ENCODE data around the gene CPN2. TPM values are rescaled to one million over a fixed set of nuclear protein-coding genes. Genes with fewer than 3 reads are reported as not detected.

The CPN2 gene
- total and polyA plus RNA-seq, 2 of the 8 experiments (the other 6 are each of a cell fraction or from before 2014, with no cell fraction given) = 0.03 TPM; not detected in 1

DNA sequence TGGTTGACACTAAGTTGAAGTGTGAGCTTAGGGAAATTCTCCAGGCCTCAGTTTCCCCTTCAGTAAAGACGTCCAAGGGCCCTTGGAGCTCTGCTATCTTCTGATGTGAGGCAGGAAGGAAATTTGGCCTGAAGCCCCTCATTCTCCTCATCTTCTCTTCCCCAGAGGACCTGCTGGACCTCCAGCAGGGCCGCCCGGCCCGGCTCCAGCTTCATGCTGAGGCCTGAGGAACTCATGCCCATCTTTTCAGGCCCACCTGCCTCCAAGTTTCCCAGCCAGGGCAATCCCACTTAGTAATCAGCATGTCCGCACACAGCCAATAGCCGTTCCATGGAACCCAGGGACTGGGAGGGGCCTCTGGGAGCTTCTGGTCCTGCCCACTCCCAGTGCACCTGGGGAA lies 14.4 kb upstream of the CPN2 start:
- Histone ChIP-seq H2BK20ac (ENCODE audit: low read length) (no peak overlapping the region), H4K20me1 (replicated peaks in 1 of 2; ENCODE audit: control insufficient read depth in 1 of 2, insufficient read depth in 2 of 2, low read length in 2 of 2) (no peaks in the 10 kb centered on the region), H3K79me2 (ENCODE audit: control insufficient read depth in 1 of 2, insufficient read depth in 2 of 2, low read length in 2 of 2) (no peaks in the 10 kb centered on the region), H3K14ac (ENCODE audit: insufficient read length) (no peak overlapping the region), H2BK12ac (ENCODE audit: low read depth, low read length) (no peak overlapping the region), H3K9me3 (ENCODE audit: insufficient read depth in 2 of 2, low read depth in 1 of 2, low read length in 1 of 2) (no peaks in the 10 kb centered on the region), H4K5ac (ENCODE audit: insufficient read length, low read depth, low read length) (no peak overlapping the region), H3K23me2 (ENCODE audit: low read depth, low read length) (peaks cover 2% of the 10 kb centered on the region; the same call in 1 of the 2 replicates), H2BK15ac (ENCODE audit: low read length) (no peak overlapping the region), H2BK120ac (replicated peaks; ENCODE audit: low read depth, low read length) (no peak overlapping the region), H2AFZ (ENCODE audit: low read length) (no peak overlapping the region), H2BK5ac (ENCODE audit: low read depth, low read length) (no peak overlapping the region), H2AK5ac (ENCODE audit: low read depth, low read length) (no peak overlapping the region), H3K23ac (ENCODE audit: insufficient read length) (no peak overlapping the region), H3K36me3 (ENCODE audit: control insufficient read depth in 2 of 4, insufficient read depth in 4 of 4, low read length in 3 of 4) (no peaks in the 10 kb centered on the region), H3K4me1 (replicated peaks in 1 of 4; ENCODE audit: control insufficient read depth in 3 of 4, insufficient read depth in 4 of 4, low read length in 3 of 4) (peaks cover 3 to 18% (median 10%) of the 10 kb centered on the region in 4 experiments), H3K4me2 (ENCODE audit: insufficient read depth in 1 of 2, low read depth in 2 of 2, low read length in 2 of 2) (no peak overlapping the region), H3K79me1 (ENCODE audit: low read depth, low read length) (no peaks in the 10 kb centered on the region), H3K4ac (replicated peaks; ENCODE audit: insufficient read length, low read depth, low read length) (no peak overlapping the region), H4K91ac (replicated peaks; ENCODE audit: insufficient read length, low read length) (no peak overlapping the region), H3K18ac (ENCODE audit: extremely low read depth, low read length) (no peak overlapping the region), H3K27me3 (replicated peaks in 1 of 4; ENCODE audit: control insufficient read depth in 3 of 4, extremely low read depth in 1 of 4, insufficient read depth in 3 of 4, low read length in 3 of 4) (peaks cover 0 to 8% (median 3%) of the 10 kb centered on the region in 4 experiments; a peak in 4 of 7 replicates), H4K8ac (ENCODE audit: extremely low read depth, insufficient read depth, low read length) (no peak overlapping the region), H3K27ac (ENCODE audit: low read depth, low read length) (no peak overlapping the region), H3K4me3 (ENCODE audit: extremely low read depth in 1 of 4, insufficient read depth in 2 of 4, low read depth in 3 of 4, low read length in 4 of 4) (no peak overlapping the region), H3K9ac (replicated peaks in 1 of 4; ENCODE audit: extremely low read depth in 1 of 4, low read depth in 3 of 4, low read length in 3 of 4) (no peak overlapping the region), H3K56ac (replicated peaks; ENCODE audit: insufficient read length, low read depth, low read length) (no peak overlapping the region)
- CTCF ChIA-PET (ENCODE audit: partially characterized antibody) = interaction anchor here (0.6 to 18.9 kb wide), 5 partner anchors 11 to 136 kb away, joined by 3 to 344 read pairs (median 4); no protein-coding TSS in a partner anchor
- no peak for TF ChIP-seq KDM4A (IDR thresholded peaks at IDR 0.05; ENCODE audit: low read depth, low read length, severe bottlenecking)
- TF ChIP-seq SIRT6 (IDR thresholded peaks at IDR 0.05; ENCODE audit: low read length) = no peak
- TF ChIP-seq, protein P1, sequence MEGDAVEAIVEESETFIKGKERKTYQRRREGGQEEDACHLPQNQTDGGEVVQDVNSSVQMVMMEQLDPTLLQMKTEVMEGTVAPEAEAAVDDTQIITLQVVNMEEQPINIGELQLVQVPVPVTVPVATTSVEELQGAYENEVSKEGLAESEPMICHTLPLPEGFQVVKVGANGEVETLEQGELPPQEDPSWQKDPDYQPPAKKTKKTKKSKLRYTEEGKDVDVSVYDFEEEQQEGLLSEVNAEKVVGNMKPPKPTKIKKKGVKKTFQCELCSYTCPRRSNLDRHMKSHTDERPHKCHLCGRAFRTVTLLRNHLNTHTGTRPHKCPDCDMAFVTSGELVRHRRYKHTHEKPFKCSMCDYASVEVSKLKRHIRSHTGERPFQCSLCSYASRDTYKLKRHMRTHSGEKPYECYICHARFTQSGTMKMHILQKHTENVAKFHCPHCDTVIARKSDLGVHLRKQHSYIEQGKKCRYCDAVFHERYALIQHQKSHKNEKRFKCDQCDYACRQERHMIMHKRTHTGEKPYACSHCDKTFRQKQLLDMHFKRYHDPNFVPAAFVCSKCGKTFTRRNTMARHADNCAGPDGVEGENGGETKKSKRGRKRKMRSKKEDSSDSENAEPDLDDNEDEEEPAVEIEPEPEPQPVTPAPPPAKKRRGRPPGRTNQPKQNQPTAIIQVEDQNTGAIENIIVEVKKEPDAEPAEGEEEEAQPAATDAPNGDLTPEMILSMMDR (IDR thresholded peaks at IDR 0.05; ENCODE audit: control extremely low read depth in 1 of 3, insufficient read depth in 1 of 3, low read depth in 1 of 3, low read length in 3 of 3) = no peak
- 92% methylated on average over 6 of the region's 6 CpGs; no CpG with 5 or more reads in 1 of the 2 experiments for WGBS, 2 experiments (ENCODE audit: extremely low coverage in 1 of 2, insufficient coverage in 1 of 2, insufficient read length in 1 of 2, insufficient replicate concordance in 2 of 2, low coverage in 1 of 2, low lambda C conversion rate in 2 of 2, missing lambda C conversion rate in 1 of 2)
- POLR2A ChIA-PET (ENCODE audit: partially characterized antibody) = interaction anchor here (1.3 to 1.5 kb wide), 2 partner anchors 31 to 33 kb away, joined by 3 to 4 read pairs; no protein-coding TSS in a partner anchor
- DNase-seq (ENCODE audit: low read depth in 1 of 2, low spot score in 2 of 2) (no peak), FAIRE-seq (no peak)

Data from H1 (cell line).